K562 (cell line): ENCODE data around the gene TMEM245. TPM values are rescaled to one million over a fixed set of nuclear protein-coding genes. Genes with fewer than 3 reads are reported as not detected.

Experiments used
- ATAC-seq: fragments of 200-7000 bp; cut with Tn5 transposase; 3 replicates; pipeline ENCODE4 v1.9.1; 2020; ENCODE audit warnings: moderate library complexity
- BruUV-seq: library from RNA; stranded (reverse); fragments of 400-500 nt; replicated peaks from 2 replicates; lab custom pipeline; 2021; lab: Mats Ljungman, UMichigan
- CTCF ChIA-PET: fragments of 300-600 bp; formaldehyde crosslinking; extraction: SDS; loops from one replicate; lab custom pipeline; 2021; ENCODE audit warnings: low intra/inter-chr PET ratio; lab: Yijun Ruan, JAX
- POLR2A ChIA-PET: fragments of 300-600, 350-650 bp; sonication (Branson Sonifier 250); formaldehyde crosslinking; extraction: SDS; loops from one replicate; lab custom pipeline; 2021; ENCODE audit warnings: antibody characterized with exemption, inconsistent platforms; lab: Yijun Ruan, JAX
- DNase-seq, 4 experiments: peaks; one replicate each; pipeline versions ENCODE4 v3.0.0 to v3.0.0-alpha.2; 2011 to 2018; ENCODE audit warnings: low spot score in 3 of 4, mixed read lengths in 3 of 4; ENCODE audit errors: extremely low read depth in 1 of 4
- FAIRE-seq: peaks from 2 replicates; lab custom pipeline; 2011; peaks lifted over from hg19 to GRCh38; lab: Jason Lieb, UNC
- H2AFZ ChIP-seq: 2 replicates; pipeline ENCODE4 v1.6.0; 2011; ENCODE audit warnings: low read depth, low read length, control low read depth, inconsistent platforms
- H3K27ac ChIP-seq: fragments of 200-600 bp; 3 replicates; pipeline ENCODE4 v1.8.0; 2011; ENCODE audit warnings: low read depth, mild to moderate bottlenecking, control low read depth, inconsistent platforms, low read length, moderate library complexity, mixed read lengths; ENCODE audit errors: extremely low read depth
- H3K27me3 ChIP-seq, 2 experiments: fragments of 300-600 bp in 1 of 2; 2 replicates in 1 of 2; 3 replicates in 1 of 2; pipeline versions ENCODE4 v1.6.0 to v1.8.0; 2011; ENCODE audit warnings: inconsistent platforms in 2 of 2, low read length in 2 of 2, mild to moderate bottlenecking in 1 of 2, mixed read lengths in 1 of 2, moderate library complexity in 1 of 2; ENCODE audit not compliant: control insufficient read depth in 2 of 2, insufficient read depth in 2 of 2
- H3K36me3 ChIP-seq: fragments of 300-600 bp; 3 replicates; pipeline ENCODE4 v1.8.0; 2011; ENCODE audit warnings: mild to moderate bottlenecking, low read length, inconsistent platforms; ENCODE audit not compliant: control insufficient read depth, insufficient read depth
- H3K4me1 ChIP-seq, 2 experiments: fragments of 200-600 bp in 1 of 2; replicated peaks in 1 of 2; 2 replicates in 1 of 2; 3 replicates in 1 of 2; pipeline versions ENCODE4 v1.5.1 to v1.8.0; 2011; ENCODE audit warnings: inconsistent platforms in 2 of 2, low read length in 2 of 2, mild to moderate bottlenecking in 1 of 2, mixed read lengths in 1 of 2, moderate library complexity in 1 of 2; ENCODE audit not compliant: control insufficient read depth in 2 of 2, insufficient read depth in 2 of 2
- H3K4me2 ChIP-seq: 2 replicates; pipeline ENCODE4 v1.6.1; 2011; ENCODE audit warnings: low read length, control low read depth, inconsistent platforms, mixed read lengths; ENCODE audit not compliant: insufficient read depth
- H3K4me3 ChIP-seq: fragments of 200-600 bp; sonication (generic), shearing (Covaris generic); 2 replicates; pipeline ENCODE4 v1.5.1; 2016; ENCODE audit warnings: control low read depth, inconsistent platforms
- H3K79me2 ChIP-seq: fragments of 200-600 bp; 3 replicates; pipeline ENCODE4 v1.8.0; 2011; ENCODE audit warnings: low read length, inconsistent platforms; ENCODE audit not compliant: control insufficient read depth, insufficient read depth
- H3K9ac ChIP-seq, 2 experiments: 2 replicates each; pipeline versions ENCODE4 v1.6.0 to v1.6.1; 2011; ENCODE audit warnings: low read depth in 2 of 2, low read length in 2 of 2, control low read depth in 1 of 2, inconsistent platforms in 1 of 2, mild to moderate bottlenecking in 1 of 2, mixed read lengths in 1 of 2; ENCODE audit not compliant: insufficient read depth in 1 of 2
- H3K9me1 ChIP-seq: one replicate; pipeline ENCODE4 v1.6.0; 2011; ENCODE audit warnings: inconsistent platforms, mild to moderate bottlenecking, low read length, moderate library complexity; ENCODE audit not compliant: control insufficient read depth, insufficient read depth
- H3K9me3 ChIP-seq: replicated peaks from 2 replicates; pipeline ENCODE4 v1.5.1; 2011; ENCODE audit warnings: low read depth, low read length, inconsistent platforms; ENCODE audit not compliant: control insufficient read depth, insufficient read depth
- H4K20me1 ChIP-seq: replicated peaks from 2 replicates; pipeline ENCODE4 v1.6.1; 2011; ENCODE audit warnings: low read length, inconsistent platforms, mixed read lengths; ENCODE audit not compliant: control insufficient read depth, insufficient read depth
- CHCHD3 ChIP-seq: fragments of 250-450 bp; sonication (Bioruptor Pico); IDR thresholded peaks from 2 replicates; pipeline ENCODE4 v2.1.2; 2022; ENCODE audit warnings: mild to moderate bottlenecking
- MED1 ChIP-seq: sonication (generic); formaldehyde crosslinking; IDR thresholded peaks from 2 replicates; pipeline ENCODE4 v1.8.1; 2023; ENCODE audit warnings: missing genetic modification reagents, borderline replicate concordance
- YBX1 ChIP-seq: fragments of 450-650 bp; IDR thresholded peaks from 2 replicates; pipeline ENCODE4 v1.7.1; 2016; ENCODE audit warnings: mild to moderate bottlenecking
- ZNF263 ChIP-seq: sonication (generic); formaldehyde crosslinking; IDR thresholded peaks from 2 replicates; pipeline ENCODE4 v1.8.0; 2022; ENCODE audit warnings: mild to moderate bottlenecking, missing genetic modification reagents, borderline replicate concordance
- ZNF311 ChIP-seq: fragments of 250-450 bp; sonication (Bioruptor Pico); IDR thresholded peaks from 2 replicates; pipeline ENCODE4 v1.4.0; 2020; ENCODE audit warnings: mild to moderate bottlenecking, moderate library complexity
- WGBS: fragments of 100-300 bp; shearing (Covaris generic); methylation state at CpG from one replicate; pipeline ENCODE4 v1.1.6; 2016; ENCODE audit warnings: low coverage, mixed read lengths; ENCODE audit not compliant: insufficient coverage; ENCODE audit errors: missing lambda C conversion rate; 5-methylcytosine and 5-hydroxymethylcytosine counted together
- in situ Hi-C: fragments of 300-500 bp; cut with MboI; formaldehyde crosslinking; loops from 4 replicates; pipeline ENCODE4 v1.15.0; 2018; ENCODE audit warnings: inconsistent platforms, mixed read lengths
- intact Hi-C: fragments of 100-400 bp; cut with micrococcal nuclease; formaldehyde crosslinking; loops from 2 replicates; pipeline ENCODE4 v1.14.2; 2022
- polyA plus RNA-seq, 8 experiments: library from polyadenylated mRNA; depleted of rRNA in 4 of 8; stranded (reverse) in 5 of 8; unstranded in 3 of 8; fragments of >200 nt; fragmentation: Nextera tagmentation in 2 of 8; fragmentation: Illumina TruSeq in 1 of 8; extraction: Ambion mirVana in 2 of 8; extraction: Trizol in 1 of 8; gene quantifications; 2 replicates each; pipeline versions ENCODE4 v1.2.1 to v1.2.3, GENCODE V29; 2011 to 2014; ENCODE audit warnings: inconsistent platforms in 1 of 8, missing spikeins in 1 of 8
- total RNA-seq, 7 experiments: library from RNA; depleted of rRNA in 6 of 7; stranded (reverse); fragments of >200 nt in 6 of 7; fragmentation: Illumina TruSeq in 2 of 7; extraction: Trizol in 2 of 7; gene quantifications; 2 replicates each; pipeline versions ENCODE4 v1.2.1 to v1.2.3, GENCODE V29; 2011 to 2021; ENCODE audit warnings: low replicate concordance in 1 of 7

Gene TMEM245
- total and polyA plus RNA-seq, 9 of the 15 experiments (the other 6 are each of a cell fraction or from before 2014, with no cell fraction given): 8.5 to 43.2 (median 24.3) TPM

GRCh38 chr9:109051733-109052132 lies 68.0 kb downstream of the TMEM245 start:
- no peaks in the 10 kb centered on the region for H4K20me1 ChIP-seq
- DNase-seq: no peak
- BruUV-seq: no TSS peak
- in situ Hi-C loops (no loop called here), intact Hi-C loops (no loop called here)
- H3K27ac ChIP-seq: no peak overlapping the region
- FAIRE-seq: no peak
- H2AFZ ChIP-seq: no peak overlapping the region
- H3K79me2 ChIP-seq: no peaks in the 10 kb centered on the region
- ChIA-PET CTCF (no interaction called here), POLR2A (interaction anchor here (0.6 to 1.3 kb wide), 4 partner anchors 8 to 105 kb away, joined by 3 to 5 read pairs (median 4); no protein-coding TSS in a partner anchor)
- peaks cover 91% of the 10 kb centered on the region for H3K36me3 ChIP-seq
- no peaks in the 10 kb centered on the region for H3K9me3 ChIP-seq
- TF ChIP-seq MED1 (CRISPR knock-in tag): no peak
- no peaks in the 10 kb centered on the region for H3K27me3 ChIP-seq
- no peak overlapping the region for H3K4me3 ChIP-seq
- H3K4me2 ChIP-seq: no peak overlapping the region
- no peaks in the 10 kb centered on the region for H3K4me1 ChIP-seq
- ATAC-seq: no peak
- WGBS: 79% methylated on average over 1 of the region's 1 CpG
- H3K9me1 ChIP-seq: no peaks in the 10 kb centered on the region
- no peak overlapping the region for H3K9ac ChIP-seq

- in situ Hi-C loops: no loop called here
- TF ChIP-seq ZNF311 (CRISPR knock-in tag): no peak
- no peak for TF ChIP-seq YBX1
- TF ChIP-seq CHCHD3 (CRISPR knock-in tag): no peak
- no peak for TF ChIP-seq ZNF263 (CRISPR knock-in tag)
- no peaks in the 10 kb centered on the region for H3K27me3 ChIP-seq
- no peaks in the 10 kb centered on the region for H4K20me1 ChIP-seq
- FAIRE-seq: no peak
- BruUV-seq: no TSS peak
- ATAC-seq: no peak
- no peak overlapping the region for H3K4me2 ChIP-seq
- H3K9ac ChIP-seq: no peak overlapping the region
- H3K9me1 ChIP-seq: no peaks in the 10 kb centered on the region
- H3K79me2 ChIP-seq: no peaks in the 10 kb centered on the region
- POLR2A ChIA-PET: no interaction called here
- intact Hi-C loops: no loop called here
- DNase-seq: no peak
- no peaks in the 10 kb centered on the region for H3K9me3 ChIP-seq
- H3K4me3 ChIP-seq: no peak overlapping the region
- peaks cover 96% of the 10 kb centered on the region for H3K36me3 ChIP-seq
- CTCF ChIA-PET: no interaction called here
- no peak overlapping the region for H2AFZ ChIP-seq
- WGBS: 77% methylated on average over 7 of the region's 7 CpGs
- H3K4me1 ChIP-seq: no peaks in the 10 kb centered on the region
- no peak overlapping the region for H3K27ac ChIP-seq
Observed at GRCh38 chr9:109050444-109050843, 69.3 kb downstream of the TMEM245 start.
